H1 (cell line): ENCODE results near the gene FBXW5. TPM values are rescaled to one million over a fixed set of nuclear protein-coding genes. Genes with fewer than 3 reads are reported as not detected.

ENCODE experiments used
- CTCF ChIA-PET: fragments of 300-600 bp; sonication (Branson Sonifier 250); formaldehyde crosslinking; loops from one replicate; lab custom pipeline; 2021; ENCODE audit not compliant: partially characterized antibody; lab: Charles Lee
- POLR2A ChIA-PET: fragments of 300-600 bp; sonication (Branson Sonifier 250); formaldehyde crosslinking; loops from one replicate; lab custom pipeline; 2021; ENCODE audit warnings: inconsistent platforms; ENCODE audit not compliant: partially characterized antibody; lab: Charles Lee
- DNase-seq, 2 experiments: peaks; one replicate each; pipeline versions ENCODE4 v3.0.0 to v3.0.0-alpha.2; 2010 to 2022; ENCODE audit warnings: low spot score in 2 of 2, low read depth in 1 of 2, mixed read lengths in 1 of 2
- FAIRE-seq: peaks from 2 replicates; lab custom pipeline; 2011; peaks lifted over from hg19 to GRCh38; lab: Jason Lieb, UNC
- H2AFZ ChIP-seq: 2 replicates; pipeline ENCODE4 v1.8.1; 2012; ENCODE audit warnings: low read length, inconsistent platforms
- H2AK5ac ChIP-seq: 2 replicates; pipeline ENCODE4 v1.6.1; 2013; ENCODE audit warnings: low read depth, low read length
- H2BK120ac ChIP-seq: replicated peaks from 2 replicates; pipeline ENCODE3; 2013; ENCODE audit warnings: low read depth, low read length, inconsistent platforms
- H2BK12ac ChIP-seq: 2 replicates; pipeline ENCODE4 v1.6.1; 2013; ENCODE audit warnings: low read depth, low read length
- H2BK15ac ChIP-seq: 2 replicates; pipeline ENCODE4 v1.6.1; 2013; ENCODE audit warnings: low read length
- H2BK20ac ChIP-seq: 2 replicates; pipeline ENCODE4 v1.6.1; 2013; ENCODE audit warnings: low read length
- H2BK5ac ChIP-seq: 2 replicates; pipeline ENCODE4 v1.6.1; 2013; ENCODE audit warnings: low read depth, low read length
- H3K14ac ChIP-seq: 2 replicates; pipeline ENCODE4 v1.6.1; 2013; ENCODE audit warnings: inconsistent platforms; ENCODE audit not compliant: insufficient read length
- H3K18ac ChIP-seq: 2 replicates; pipeline ENCODE4 v1.6.1; 2013; ENCODE audit warnings: low read length; ENCODE audit errors: extremely low read depth
- H3K23ac ChIP-seq: 2 replicates; pipeline ENCODE4 v1.6.1; 2013; ENCODE audit warnings: inconsistent platforms; ENCODE audit not compliant: insufficient read length
- H3K23me2 ChIP-seq: 2 replicates; pipeline ENCODE4 v1.6.1; 2013; ENCODE audit warnings: low read depth, low read length
- H3K27ac ChIP-seq: 2 replicates; pipeline ENCODE4 v1.6.1; 2011; ENCODE audit warnings: low read depth, low read length, inconsistent platforms
- H3K27me3 ChIP-seq, 4 experiments: replicated peaks in 1 of 4; 1 replicate in 1 of 4; 2 replicates in 3 of 4; pipeline versions ENCODE4 v1.6.1 to v1.8.1; 2011 to 2013; ENCODE audit warnings: low read length in 3 of 4, mild to moderate bottlenecking in 3 of 4, inconsistent platforms in 2 of 4, mixed read lengths in 2 of 4, moderate library complexity in 1 of 4; ENCODE audit not compliant: control insufficient read depth in 3 of 4, insufficient read depth in 3 of 4; ENCODE audit errors: extremely low read depth in 1 of 4
- H3K36me3 ChIP-seq, 4 experiments: 2 replicates each; pipeline versions ENCODE4 v1.6.1 to v1.8.1; 2011 to 2013; ENCODE audit warnings: mild to moderate bottlenecking in 4 of 4, low read length in 3 of 4, moderate library complexity in 2 of 4, control low read depth in 1 of 4, inconsistent platforms in 1 of 4; ENCODE audit not compliant: insufficient read depth in 4 of 4, control insufficient read depth in 2 of 4
- H3K4ac ChIP-seq: replicated peaks from 2 replicates; pipeline ENCODE3; 2013; ENCODE audit warnings: low read length, low read depth, mixed read lengths, inconsistent platforms; ENCODE audit not compliant: insufficient read length
- H3K4me1 ChIP-seq, 4 experiments: replicated peaks in 1 of 4; 1 replicate in 1 of 4; 2 replicates in 3 of 4; pipeline versions ENCODE4 v1.6.1 to v1.8.1; 2011 to 2013; ENCODE audit warnings: low read length in 3 of 4, inconsistent platforms in 2 of 4, mixed read lengths in 1 of 4; ENCODE audit not compliant: insufficient read depth in 4 of 4, control insufficient read depth in 3 of 4
- H3K4me2 ChIP-seq, 2 experiments: 2 replicates each; pipeline versions ENCODE4 v1.6.1 to v1.8.1; 2011 to 2013; ENCODE audit warnings: low read depth in 2 of 2, low read length in 2 of 2, control low read depth in 1 of 2, inconsistent platforms in 1 of 2, mild to moderate bottlenecking in 1 of 2; ENCODE audit not compliant: insufficient read depth in 1 of 2
- H3K4me3 ChIP-seq, 4 experiments: fragments of 200-600, 300-600 bp in 1 of 4; sonication (generic), shearing (Covaris generic), sonication (Bioruptor Twin) in 1 of 4; 2 replicates each; pipeline versions ENCODE4 v1.5.1 to v1.8.1; 2011 to 2016; ENCODE audit warnings: low read length in 4 of 4, low read depth in 3 of 4, control low read depth in 2 of 4, inconsistent platforms in 2 of 4, mild to moderate bottlenecking in 2 of 4, mixed read lengths in 1 of 4, moderate library complexity in 1 of 4; ENCODE audit not compliant: insufficient read depth in 2 of 4; ENCODE audit errors: extremely low read depth in 1 of 4
- H3K56ac ChIP-seq: replicated peaks from 2 replicates; pipeline ENCODE3; 2013; ENCODE audit warnings: low read depth, mild to moderate bottlenecking, mixed read lengths, low read length, inconsistent platforms; ENCODE audit not compliant: insufficient read length
- H3K79me1 ChIP-seq: 2 replicates; pipeline ENCODE4 v1.6.1; 2013; ENCODE audit warnings: low read depth, low read length, control low read depth
- H3K79me2 ChIP-seq, 2 experiments: 2 replicates each; pipeline versions ENCODE4 v1.6.1 to v1.8.1; 2012 to 2013; ENCODE audit warnings: low read length in 2 of 2, mild to moderate bottlenecking in 2 of 2, inconsistent platforms in 1 of 2; ENCODE audit not compliant: insufficient read depth in 2 of 2, control insufficient read depth in 1 of 2
- H3K9ac ChIP-seq, 4 experiments: replicated peaks in 1 of 4; 1 replicate in 1 of 4; 2 replicates in 3 of 4; pipeline versions ENCODE4 v1.6.1 to v1.8.1; 2011 to 2013; ENCODE audit warnings: low read depth in 3 of 4, low read length in 3 of 4, control low read depth in 2 of 4, mild to moderate bottlenecking in 2 of 4, moderate library complexity in 2 of 4, inconsistent platforms in 1 of 4; ENCODE audit errors: extremely low read depth in 1 of 4
- H3K9me3 ChIP-seq, 2 experiments: 2 replicates each; pipeline versions ENCODE4 v1.6.1 to v1.8.1; 2012 to 2013; ENCODE audit warnings: mild to moderate bottlenecking in 2 of 2, moderate library complexity in 2 of 2, control low read depth in 1 of 2, inconsistent platforms in 1 of 2, low read depth in 1 of 2, low read length in 1 of 2, mixed read lengths in 1 of 2; ENCODE audit not compliant: insufficient read depth in 2 of 2
- H4K20me1 ChIP-seq, 2 experiments: replicated peaks in 1 of 2; 2 replicates each; pipeline versions ENCODE3 to v1.8.1; 2011 to 2013; ENCODE audit warnings: inconsistent platforms in 2 of 2, low read length in 2 of 2, mild to moderate bottlenecking in 1 of 2; ENCODE audit not compliant: insufficient read depth in 2 of 2, control insufficient read depth in 1 of 2
- H4K5ac ChIP-seq: 2 replicates; pipeline ENCODE4 v1.6.1; 2013; ENCODE audit warnings: low read length, low read depth, mixed read lengths, inconsistent platforms; ENCODE audit not compliant: insufficient read length
- H4K8ac ChIP-seq: 2 replicates; pipeline ENCODE4 v1.8.0; 2013; ENCODE audit warnings: mild to moderate bottlenecking, moderate library complexity, low read length, inconsistent platforms; ENCODE audit not compliant: insufficient read depth; ENCODE audit errors: extremely low read depth
- H4K91ac ChIP-seq: replicated peaks from 2 replicates; pipeline ENCODE3; 2013; ENCODE audit warnings: low read length, mixed read lengths, inconsistent platforms; ENCODE audit not compliant: insufficient read length
- CTBP2 ChIP-seq: IDR thresholded peaks from 2 replicates; pipeline ENCODE4 v1.7.0; 2011; ENCODE audit warnings: borderline replicate concordance, mild to moderate bottlenecking, moderate library complexity, mixed read lengths, low read length; ENCODE audit not compliant: insufficient read depth, insufficient read length
- FOSL1 ChIP-seq: IDR thresholded peaks from 2 replicates; pipeline ENCODE4 v1.6.1; 2011; ENCODE audit warnings: mild to moderate bottlenecking, low read depth, low read length, moderate library complexity; ENCODE audit not compliant: insufficient read depth
- JUND ChIP-seq: IDR thresholded peaks from 2 replicates; pipeline ENCODE4 v1.6.1; 2011; ENCODE audit warnings: mild to moderate bottlenecking, improper control_type of control experiment, low read length
- MAFK ChIP-seq: IDR thresholded peaks from 2 replicates; pipeline ENCODE4 v1.6.1; 2012; ENCODE audit warnings: low read depth, mild to moderate bottlenecking, improper control_type of control experiment, low read length
- POU5F1 ChIP-seq: IDR thresholded peaks from 2 replicates; pipeline ENCODE4 v1.6.1; 2011; ENCODE audit warnings: low read depth, mild to moderate bottlenecking, low read length, moderate library complexity
- SIN3A ChIP-seq, 2 experiments: IDR thresholded peaks in 1 of 2; conservative IDR thresholded peaks in 1 of 2; 2 replicates each; pipeline ENCODE4 v1.6.1; 2011 to 2012; ENCODE audit warnings: low read length in 2 of 2, improper control_type of control experiment in 1 of 2, low read depth in 1 of 2, mild to moderate bottlenecking in 1 of 2
- TCF12 ChIP-seq: IDR thresholded peaks from 2 replicates; pipeline ENCODE4 v1.6.1; 2011; ENCODE audit warnings: low read depth, mild to moderate bottlenecking, low read length
- YY1 ChIP-seq: IDR thresholded peaks from 2 replicates; pipeline ENCODE4 v1.6.1; 2011; ENCODE audit warnings: low read depth, mild to moderate bottlenecking, low read length
- WGBS, 2 experiments: shearing (Covaris generic) in 1 of 2; methylation state at CpG; one replicate each; pipeline versions ENCODE4 v1.1.6 to v1.1.7; 2013 to 2015; ENCODE audit warnings: low lambda C conversion rate in 2 of 2, mixed read lengths in 2 of 2, inconsistent platforms in 1 of 2, low coverage in 1 of 2, missing lambda C conversion rate in 1 of 2; ENCODE audit not compliant: insufficient replicate concordance in 2 of 2, insufficient coverage in 1 of 2, insufficient read length in 1 of 2; ENCODE audit errors: extremely low coverage in 1 of 2, missing lambda C conversion rate in 1 of 2; 5-methylcytosine and 5-hydroxymethylcytosine counted together
- polyA plus RNA-seq, 7 experiments: library from polyadenylated mRNA; depleted of rRNA in 3 of 7; stranded (reverse) in 5 of 7; unstranded in 2 of 7; fragments of >200 nt in 5 of 7; fragments of 200-250 nt in 2 of 7; gene quantifications; 1 replicate in 5 of 7; 2 replicates in 1 of 7; 4 replicates in 1 of 7; pipeline versions ENCODE4 v1.2.1 to v1.2.3, GENCODE V29; 2011 to 2013; ENCODE audit warnings: missing spikeins in 2 of 7, mixed read lengths in 2 of 7
- total RNA-seq: library from RNA; stranded (reverse); fragmentation: NEBNext Ultra II Directional; extraction: Animal tissue kit (Norgen Biotek cat#: 25700); gene quantifications from 2 replicates; pipeline ENCODE4 v1.2.1, GENCODE V29; 2021

The FBXW5 gene
- total and polyA plus RNA-seq, 2 of the 8 experiments (the other 6 are each of a cell fraction or from before 2014, with no cell fraction given) = 49.0 to 71.0 TPM

DNA sequence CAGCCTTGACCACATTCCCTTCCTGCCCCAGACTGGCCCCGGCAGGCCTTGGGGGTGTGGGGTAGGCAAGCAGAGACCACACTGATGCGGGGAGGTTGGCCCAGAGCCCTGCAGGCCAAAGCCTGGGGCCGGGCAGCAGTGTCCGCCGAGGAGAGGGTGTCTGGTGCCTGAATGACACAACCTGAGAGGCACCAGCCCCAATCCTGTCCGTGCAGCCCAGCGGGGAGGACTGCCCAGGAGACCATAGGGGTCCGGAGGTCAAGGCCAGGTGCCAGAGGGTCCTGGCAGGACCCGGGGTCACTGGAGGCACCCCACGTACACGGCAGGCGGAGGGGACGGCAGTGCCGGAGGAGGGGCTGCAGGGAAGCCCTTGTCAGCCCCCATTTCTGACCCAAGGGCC is 27.2 kb upstream of the FBXW5 start:
- WGBS, 2 experiments = 89% methylated on average over 12 of the region's 14 CpGs; no CpG with 5 or more reads in 1 of the 2 experiments
- no peak overlapping the region for H4K8ac ChIP-seq
- no peak overlapping the region for H2BK120ac ChIP-seq
- no peak for DNase-seq
- no peak overlapping the region for H3K14ac ChIP-seq
- H2BK5ac ChIP-seq = no peak overlapping the region
- no peak overlapping the region for H3K4ac ChIP-seq
- no peak overlapping the region for H4K91ac ChIP-seq
- H3K23ac ChIP-seq = no peak overlapping the region
- H3K27me3 ChIP-seq = no peaks in the 10 kb centered on the region
- H2BK15ac ChIP-seq = no peak overlapping the region
- H3K79me2 ChIP-seq = no peaks in the 10 kb centered on the region
- no peak overlapping the region for H3K9ac ChIP-seq
- no peak overlapping the region for H3K27ac ChIP-seq
- no peaks in the 10 kb centered on the region for H3K23me2 ChIP-seq
- H3K4me1 ChIP-seq = no peaks in the 10 kb centered on the region
- H2AFZ ChIP-seq = no peak overlapping the region
- no peak overlapping the region for H3K4me3 ChIP-seq
- no peak overlapping the region for H2BK20ac ChIP-seq
- FAIRE-seq = no peak
- no peak overlapping the region for H3K56ac ChIP-seq
- H3K18ac ChIP-seq = no peak overlapping the region
- ChIA-PET CTCF (interaction anchor here (1.3 to 9.4 kb wide), 5 partner anchors 11 to 64 kb away, joined by 5 to 38 read pairs (median 26); partner anchors contain the start of gene C8G), POLR2A (no interaction called here)
- no peaks in the 10 kb centered on the region for H4K20me1 ChIP-seq
- no peak overlapping the region for H2BK12ac ChIP-seq
- H3K36me3 ChIP-seq = no peaks in the 10 kb centered on the region
- no peaks in the 10 kb centered on the region for H3K79me1 ChIP-seq
- H4K5ac ChIP-seq = no peak overlapping the region
- no peak overlapping the region for H2AK5ac ChIP-seq
- H3K4me2 ChIP-seq = no peak overlapping the region
- no peak for TF ChIP-seq FOSL1
- no peak for TF ChIP-seq JUND
- no peak for TF ChIP-seq MAFK
- no peak for TF ChIP-seq POU5F1
- no peak for TF ChIP-seq SIN3A (conservative IDR thresholded peaks at IDR 0.05 in 1 of 2, IDR thresholded peaks at IDR 0.05 in 1 of 2; ENCODE audit: low read depth in 1 of 2, low read length in 2 of 2)
- no peak for TF ChIP-seq CTBP2
- TF ChIP-seq YY1 = no peak
- TF ChIP-seq TCF12 = no peak
- TF ChIP-seq, all 59 proteins: peak for 0
- H3K9me3 ChIP-seq = no peaks in the 10 kb centered on the region
